GM12873 (cell line): ENCODE results near the gene GDI1.

Experiments used
- TF ChIP-seq, protein P1 (sequence below): IDR thresholded peaks from 2 replicates; pipeline ENCODE4 v1.5.1; 2012; ENCODE audit warnings: low read depth, mild to moderate bottlenecking, moderate library complexity, low read length, control low read depth; ENCODE audit not compliant: insufficient read depth; ENCODE audit errors: missing control alignments

GDI1 gene

DNA sequence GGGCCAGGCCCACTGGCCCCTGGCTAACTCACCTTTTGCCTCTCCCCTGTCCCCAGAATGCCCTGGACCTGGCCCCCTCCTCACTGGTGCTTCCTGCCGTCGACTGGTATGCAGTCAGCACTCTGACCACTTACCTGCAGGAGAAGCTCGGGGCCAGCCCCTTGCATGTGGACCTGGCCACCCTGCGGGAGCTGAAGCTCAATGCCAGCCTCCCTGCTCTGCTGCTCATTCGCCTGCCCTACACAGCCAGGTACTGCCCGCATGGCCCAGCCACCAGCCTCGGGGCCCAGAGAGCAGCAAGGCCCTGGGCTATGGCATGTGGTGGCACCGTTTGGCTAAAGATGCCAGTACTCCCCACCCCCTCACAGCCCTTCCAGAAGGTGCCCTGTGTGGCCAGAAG lies 4.7 kb upstream of the GDI1 start:
- TF ChIP-seq, protein P1, sequence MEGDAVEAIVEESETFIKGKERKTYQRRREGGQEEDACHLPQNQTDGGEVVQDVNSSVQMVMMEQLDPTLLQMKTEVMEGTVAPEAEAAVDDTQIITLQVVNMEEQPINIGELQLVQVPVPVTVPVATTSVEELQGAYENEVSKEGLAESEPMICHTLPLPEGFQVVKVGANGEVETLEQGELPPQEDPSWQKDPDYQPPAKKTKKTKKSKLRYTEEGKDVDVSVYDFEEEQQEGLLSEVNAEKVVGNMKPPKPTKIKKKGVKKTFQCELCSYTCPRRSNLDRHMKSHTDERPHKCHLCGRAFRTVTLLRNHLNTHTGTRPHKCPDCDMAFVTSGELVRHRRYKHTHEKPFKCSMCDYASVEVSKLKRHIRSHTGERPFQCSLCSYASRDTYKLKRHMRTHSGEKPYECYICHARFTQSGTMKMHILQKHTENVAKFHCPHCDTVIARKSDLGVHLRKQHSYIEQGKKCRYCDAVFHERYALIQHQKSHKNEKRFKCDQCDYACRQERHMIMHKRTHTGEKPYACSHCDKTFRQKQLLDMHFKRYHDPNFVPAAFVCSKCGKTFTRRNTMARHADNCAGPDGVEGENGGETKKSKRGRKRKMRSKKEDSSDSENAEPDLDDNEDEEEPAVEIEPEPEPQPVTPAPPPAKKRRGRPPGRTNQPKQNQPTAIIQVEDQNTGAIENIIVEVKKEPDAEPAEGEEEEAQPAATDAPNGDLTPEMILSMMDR: no peak

DNA sequence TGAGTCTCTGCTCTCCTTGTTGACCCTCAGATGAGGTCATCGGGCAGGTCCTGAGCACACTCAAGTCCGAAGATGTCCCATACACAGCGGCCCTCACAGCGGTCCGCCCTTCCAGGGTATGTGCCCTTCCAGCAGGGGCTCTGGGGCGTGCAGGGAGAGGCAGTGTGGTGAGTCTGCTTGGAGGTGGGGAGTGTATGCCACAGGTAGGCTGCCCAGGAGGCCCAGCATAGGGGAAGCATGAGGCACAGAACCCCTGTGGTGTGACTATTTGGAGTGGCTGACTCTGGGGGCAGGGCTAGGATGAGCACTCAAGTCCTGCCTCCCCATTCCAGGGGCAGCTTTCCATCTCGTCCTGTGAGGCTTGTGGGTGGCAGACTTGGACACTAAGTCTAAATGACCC lies 3.3 kb upstream of the GDI1 start:
- TF ChIP-seq, protein P1: no peak

DNA sequence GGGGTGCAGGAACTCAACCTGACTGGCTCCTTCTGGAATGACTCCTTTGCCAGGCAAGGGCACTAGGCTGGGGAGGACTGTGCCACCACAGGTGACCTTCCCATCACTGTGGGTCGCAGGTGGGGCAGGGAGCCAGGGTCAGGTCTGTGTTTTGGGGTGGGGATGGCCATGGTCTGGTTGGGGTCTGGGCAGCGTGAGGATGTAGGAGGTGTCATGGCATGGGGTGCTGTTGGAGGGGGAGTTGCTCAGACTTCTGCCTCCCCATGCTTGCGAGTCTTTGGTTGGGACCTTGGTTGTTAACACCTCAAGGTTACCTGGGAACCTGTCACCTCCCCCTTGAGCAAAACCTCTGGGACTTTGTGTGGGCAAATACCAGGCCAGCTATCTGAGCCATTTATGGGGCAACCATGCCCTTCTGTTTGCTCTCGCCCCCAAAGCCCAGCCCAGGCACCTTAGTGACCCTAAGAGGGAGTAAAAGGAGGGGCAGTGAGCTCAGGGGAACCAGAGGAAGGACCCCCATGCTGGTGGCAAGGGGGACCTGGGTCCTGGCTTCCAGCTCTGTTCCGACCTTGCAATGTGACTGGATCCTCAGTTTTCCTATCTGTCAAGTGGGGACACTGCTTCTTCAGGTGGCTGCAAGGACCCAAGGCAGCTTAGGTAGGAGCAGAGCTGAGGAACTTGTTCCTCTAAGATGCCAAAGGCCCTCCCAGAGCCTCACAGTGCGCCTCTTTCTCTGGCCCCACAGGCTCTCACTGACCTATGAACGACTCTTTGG lies 2.4 kb upstream of the GDI1 start:
- TF ChIP-seq, protein P1: no peak

DNA sequence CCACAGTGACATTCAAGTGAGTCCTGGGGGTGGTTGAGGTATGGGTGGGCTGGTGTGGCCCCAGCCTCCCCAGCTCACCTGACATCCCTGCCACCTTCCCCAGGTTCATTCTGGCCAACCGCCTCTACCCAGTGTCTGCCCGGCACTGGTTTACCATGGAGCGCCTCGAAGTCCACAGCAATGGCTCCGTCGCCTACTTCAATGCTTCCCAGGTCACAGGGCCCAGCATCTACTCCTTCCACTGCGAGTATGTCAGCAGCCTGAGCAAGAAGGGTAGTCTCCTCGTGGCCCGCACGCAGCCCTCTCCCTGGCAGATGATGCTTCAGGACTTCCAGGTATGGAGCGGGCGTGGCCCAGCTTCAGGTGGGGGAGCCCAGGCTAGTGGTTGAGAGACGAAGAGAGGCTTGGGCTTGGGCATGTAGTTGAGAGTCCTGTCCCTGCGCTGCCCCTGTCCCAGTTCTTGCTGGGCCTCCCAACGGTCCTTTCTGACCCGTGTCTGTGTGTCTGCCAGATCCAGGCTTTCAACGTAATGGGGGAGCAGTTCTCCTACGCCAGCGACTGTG lies 1.7 kb upstream of the GDI1 start:
- TF ChIP-seq, protein P1: no peak

DNA sequence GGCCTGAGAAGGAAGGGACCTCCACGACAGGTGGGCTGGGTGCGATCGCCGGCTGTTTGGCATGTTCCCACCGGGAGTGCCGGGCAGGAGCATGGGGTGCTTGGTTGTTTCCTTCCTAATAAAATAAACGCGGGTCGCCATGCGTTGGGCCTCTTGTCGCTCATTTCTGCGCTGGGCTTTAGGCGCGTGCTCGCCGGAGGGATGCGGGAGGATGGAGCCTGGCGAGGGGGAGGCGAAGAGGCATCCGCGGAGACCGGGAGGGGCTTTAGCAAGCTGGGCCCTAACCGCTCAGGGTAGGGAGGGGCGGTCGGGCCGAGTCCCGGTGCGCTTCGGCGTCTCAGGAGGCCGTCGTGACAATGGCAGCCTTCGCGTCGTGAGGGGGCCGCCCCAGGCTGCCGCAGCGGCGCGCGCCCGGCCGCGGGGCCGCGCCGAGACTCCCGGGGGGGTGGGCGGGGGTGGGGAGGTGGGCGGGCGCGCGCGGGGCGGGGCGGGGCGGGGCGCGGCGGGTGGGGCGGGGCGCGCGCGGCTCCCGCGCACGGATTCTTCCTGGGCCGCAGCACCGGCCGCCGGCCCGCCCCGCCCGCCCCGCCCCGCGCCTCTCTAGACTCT lies 476 bp upstream of the GDI1 start:
- TF ChIP-seq, protein P1: no peak

DNA sequence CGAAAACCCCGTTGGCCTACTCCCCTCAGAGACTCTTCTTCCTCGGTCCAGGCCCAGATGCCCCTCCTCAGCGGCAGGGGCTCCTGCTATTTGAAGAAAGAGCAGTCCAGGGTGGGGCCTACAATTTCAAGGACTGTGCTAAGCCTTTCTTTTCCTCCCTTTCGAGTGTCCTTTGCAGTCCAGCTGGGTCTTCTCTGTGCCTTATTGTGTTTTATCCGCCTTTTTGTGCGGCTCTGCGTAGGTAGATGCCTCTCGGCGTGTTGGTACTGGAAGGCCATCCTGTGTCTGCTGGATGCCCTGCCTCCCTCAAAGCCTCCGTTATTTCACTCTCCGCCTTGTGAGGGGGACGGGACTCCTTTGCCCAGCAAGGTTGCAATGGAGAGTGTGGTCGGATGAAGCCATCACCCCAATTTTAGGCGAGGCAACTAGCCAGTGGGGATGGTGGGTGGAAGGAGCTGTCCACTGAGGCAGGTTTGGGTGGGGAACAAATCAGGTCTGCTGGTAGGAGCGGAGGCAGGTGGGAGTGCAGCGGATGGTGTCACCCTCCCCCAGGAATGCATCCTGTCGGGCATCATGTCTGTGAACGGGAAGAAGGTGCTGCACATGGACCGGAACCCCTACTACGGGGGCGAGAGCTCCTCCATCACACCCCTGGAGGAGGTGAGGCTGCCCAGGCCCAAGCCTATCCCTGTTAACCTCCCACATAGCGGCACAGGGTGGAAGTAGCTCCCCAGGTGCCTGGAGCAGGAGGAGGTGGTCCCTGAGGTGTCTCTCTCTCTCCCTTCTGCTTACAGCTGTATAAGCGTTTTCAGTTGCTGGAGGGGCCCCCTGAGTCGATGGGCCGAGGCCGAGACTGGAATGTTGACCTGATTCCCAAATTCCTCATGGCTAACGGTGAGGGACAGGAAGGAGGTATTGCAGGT lies 1.3 kb downstream of the GDI1 start:
- TF ChIP-seq, protein P1: no peak

DNA sequence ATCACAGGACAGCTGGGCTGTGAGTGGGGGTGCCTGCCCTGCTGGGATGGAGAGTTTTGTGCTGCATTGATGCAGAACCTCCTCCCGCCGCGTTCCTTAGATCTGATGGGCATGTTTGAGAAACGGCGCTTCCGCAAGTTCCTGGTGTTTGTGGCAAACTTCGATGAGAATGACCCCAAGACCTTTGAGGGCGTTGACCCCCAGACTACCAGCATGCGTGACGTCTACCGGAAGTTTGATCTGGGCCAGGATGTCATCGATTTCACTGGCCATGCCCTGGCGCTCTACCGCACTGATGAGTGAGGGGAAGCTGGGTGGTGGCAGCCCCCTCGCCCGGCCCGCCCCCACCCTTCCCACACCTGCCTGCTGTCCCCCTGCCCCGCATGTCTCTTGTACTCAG lies 2.9 kb downstream of the GDI1 start:
- TF ChIP-seq, protein P1: no peak
